ENCODE results near the gene SHC4. TPM values are rescaled to one million over a fixed set of nuclear protein-coding genes. Genes with fewer than 3 reads are reported as not detected.
A peak's percentile ranks its signal among the peaks of the same experiment; 100 is the strongest.

The SHC4 gene
- total and polyA plus RNA-seq, 2 of the 13 experiments (the other 11 are each of a cell fraction or from before 2014, with no cell fraction given), result 0.04 TPM; not detected in 1

- peak; percentile 32; the same call in 1 of the 2 replicates for TF ChIP-seq ZNF687 (CRISPR knock-in tag; IDR thresholded peaks at IDR 0.05)
- no peak for TF ChIP-seq RARG (CRISPR knock-in tag; IDR thresholded peaks at IDR 0.05; ENCODE audit: low read depth)
Observed at GRCh38 chr15:48962662-48963523, 826 bp downstream of the SHC4 start (continued).

DNA sequence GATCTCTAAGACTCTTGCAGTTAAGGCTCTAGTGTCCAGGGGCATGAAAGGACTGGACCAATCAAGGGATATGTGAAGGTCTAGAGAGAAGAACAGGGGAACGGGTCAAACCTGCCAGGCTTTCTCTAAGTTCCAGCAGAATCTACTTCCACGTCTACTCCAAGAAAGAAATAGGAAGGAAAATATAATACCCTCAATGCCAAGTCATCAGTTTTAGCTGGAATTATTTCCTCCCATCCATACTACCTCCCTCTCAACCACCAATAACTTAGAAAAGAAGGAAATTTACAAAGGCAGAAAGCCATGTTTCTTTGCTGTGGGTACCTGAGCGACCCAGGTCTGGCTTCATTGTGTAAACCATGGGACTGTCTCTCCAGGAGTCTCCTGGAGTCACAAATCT lies 7.8 kb downstream of the SHC4 start:
- Histone ChIP-seq H3K27ac (ENCODE audit: extremely low read length, insufficient read depth, low read length) (no peak overlapping the region), H4K20me1 (ENCODE audit: insufficient read depth, low read length) (no peaks in the 10 kb centered on the region), H3K9me3 (ENCODE audit: low read length) (no peaks in the 10 kb centered on the region), H3K79me2 (ENCODE audit: insufficient read depth, low read length) (no peaks in the 10 kb centered on the region), H3K4me3 (replicated peaks in 1 of 3; ENCODE audit: insufficient read depth in 1 of 3, low read depth in 2 of 3, low read length in 3 of 3) (no peak overlapping the region), H2AFZ (ENCODE audit: low read length) (no peak overlapping the region), H3K36me3 (replicated peaks in 1 of 2; ENCODE audit: control insufficient read depth in 1 of 2, insufficient read depth in 2 of 2, low read length in 2 of 2) (no peaks in the 10 kb centered on the region), H3K4me1 (ENCODE audit: insufficient read depth, low read length) (no peaks in the 10 kb centered on the region), H3K27me3 (ENCODE audit: control insufficient read depth in 1 of 2, insufficient read depth in 2 of 2, low read length in 2 of 2) (peaks cover 0 to 13% of the 10 kb centered on the region in 2 experiments; a peak in 1 of 5 replicates), H3K4me2 (ENCODE audit: low read depth, low read length) (no peak overlapping the region), H3K9ac (ENCODE audit: insufficient read depth, low read depth, low read length) (no peak overlapping the region)
- ChIA-PET CTCF (ENCODE audit: low intra/inter-chr PET ratio, low total read pairs) (no interaction called here), POLR2A (no interaction called here)
- ATAC-seq, result no peak
- 4% methylated on average over 3 of the region's 3 CpGs for WGBS (ENCODE audit: low lambda C conversion rate)
- FAIRE-seq, result no peak
- in situ Hi-C loops (cut with HindIII; ENCODE audit: extremely low pct_ligation_motif_present, low pct_unique_long_range_greater_than_20kb) (no loop called here), intact Hi-C loops (cut with micrococcal nuclease; ENCODE audit: unreplicated experiment) (no loop called here)
- TF ChIP-seq NR0B2 (CRISPR knock-in tag; IDR thresholded peaks at IDR 0.05) (no peak), MAFK (conservative IDR thresholded peaks at IDR 0.05 in 1 of 2, IDR thresholded peaks at IDR 0.05 in 1 of 2; ENCODE audit: low read length in 2 of 2) (peak; percentile 61 to 63), MAFF (IDR thresholded peaks at IDR 0.05; ENCODE audit: low read depth, low read length) (peak; percentile 38; the same call in 1 of the 2 replicates), SMYD3 (CRISPR knock-in tag; IDR thresholded peaks at IDR 0.05) (no peak)
- BruUV-seq (replicated peaks), result no TSS peak
- no peak for DNase-seq (ENCODE audit: low spot score)
